ENCODE measurements around the gene TADA1.
"Not testable (repeated sequence)": the region's sequence is repeated elsewhere in the genome, so short reads cannot be mapped to it uniquely, and the experiment has no call there.

TADA1 gene

DNA sequence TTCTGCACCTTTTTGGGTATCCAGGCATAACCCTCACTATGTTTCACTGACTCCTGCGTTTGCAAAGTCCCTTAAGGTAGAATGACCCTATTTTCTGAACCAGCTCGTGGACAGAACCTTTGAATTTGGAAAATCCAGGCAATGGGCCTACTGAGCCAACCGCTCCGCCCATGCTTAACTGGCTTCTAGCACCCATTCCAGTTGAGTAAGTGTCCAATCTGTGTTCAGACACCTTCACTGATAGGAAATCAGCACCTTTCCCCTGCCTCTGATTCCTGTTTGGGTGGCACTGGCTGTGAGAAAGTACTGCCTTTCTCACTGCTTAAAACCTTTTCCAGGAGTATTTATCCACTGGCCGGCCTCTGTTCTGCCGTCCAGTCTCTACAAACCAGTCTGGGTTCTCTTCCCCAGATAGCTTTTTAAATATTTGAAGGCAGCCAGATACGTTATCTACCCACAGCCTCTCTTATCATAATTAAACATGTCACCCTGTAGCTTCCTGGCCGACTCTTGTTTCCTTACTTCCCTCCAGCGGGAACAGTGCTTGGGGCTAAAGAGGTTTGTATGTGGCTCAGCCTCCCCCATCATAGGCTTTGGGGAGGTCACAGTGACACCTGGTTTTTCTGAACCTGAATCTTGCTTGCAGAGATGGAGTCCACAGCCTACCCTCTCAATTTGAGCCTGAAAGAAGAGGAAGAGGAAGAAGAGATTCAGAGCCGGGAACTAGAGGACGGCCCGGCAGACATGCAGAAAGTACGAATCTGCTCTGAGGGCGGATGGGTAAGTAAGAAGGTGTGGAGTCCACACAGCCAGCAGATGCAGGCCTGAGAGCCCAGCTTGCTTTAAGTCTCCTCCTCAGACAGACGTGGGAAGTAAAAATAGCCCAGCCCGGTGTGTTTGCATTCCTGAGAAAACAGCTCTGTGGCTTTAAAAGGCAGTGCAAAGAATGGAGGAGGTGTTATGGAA is 35.5 kb downstream of the TADA1 start:
- DNase-seq = no peak

DNA sequence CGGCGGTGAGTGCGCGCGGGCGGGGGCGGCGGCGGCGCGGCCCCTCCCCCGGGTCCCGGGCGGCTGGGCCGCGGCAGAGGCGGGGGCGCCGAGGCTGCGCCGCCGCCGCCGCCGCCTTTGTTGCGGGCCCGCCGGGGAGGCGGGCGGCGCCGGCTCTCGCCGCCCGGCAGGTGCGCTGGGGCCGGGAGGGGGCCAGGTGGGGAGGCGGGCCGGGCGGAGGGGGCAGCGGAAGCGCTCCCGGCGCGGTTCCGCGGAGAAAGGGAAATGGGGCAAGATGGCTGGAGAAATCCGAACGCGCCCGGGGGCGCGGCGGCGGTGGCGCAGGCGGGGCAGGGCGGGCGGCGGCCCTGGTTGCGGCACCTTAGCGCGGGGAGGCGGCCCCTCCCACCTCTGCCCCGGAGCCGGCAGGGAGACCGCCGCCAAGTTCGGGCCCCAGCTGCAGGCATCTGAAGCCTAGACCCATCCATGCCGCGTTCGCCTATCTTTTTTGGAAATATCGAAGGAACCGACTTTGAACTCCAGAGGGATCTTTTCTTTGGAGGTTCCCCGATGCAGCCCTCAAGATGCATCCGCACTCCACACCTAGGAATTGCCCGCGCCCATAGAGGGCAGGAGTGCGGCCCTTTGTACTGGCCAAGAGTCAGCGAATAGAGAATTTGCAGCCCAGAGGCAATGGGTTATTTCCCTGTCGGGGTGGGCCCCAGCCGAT is 36.3 kb downstream of the TADA1 start:
- peak; percentile 65 to 76 for DNase-seq

DNA sequence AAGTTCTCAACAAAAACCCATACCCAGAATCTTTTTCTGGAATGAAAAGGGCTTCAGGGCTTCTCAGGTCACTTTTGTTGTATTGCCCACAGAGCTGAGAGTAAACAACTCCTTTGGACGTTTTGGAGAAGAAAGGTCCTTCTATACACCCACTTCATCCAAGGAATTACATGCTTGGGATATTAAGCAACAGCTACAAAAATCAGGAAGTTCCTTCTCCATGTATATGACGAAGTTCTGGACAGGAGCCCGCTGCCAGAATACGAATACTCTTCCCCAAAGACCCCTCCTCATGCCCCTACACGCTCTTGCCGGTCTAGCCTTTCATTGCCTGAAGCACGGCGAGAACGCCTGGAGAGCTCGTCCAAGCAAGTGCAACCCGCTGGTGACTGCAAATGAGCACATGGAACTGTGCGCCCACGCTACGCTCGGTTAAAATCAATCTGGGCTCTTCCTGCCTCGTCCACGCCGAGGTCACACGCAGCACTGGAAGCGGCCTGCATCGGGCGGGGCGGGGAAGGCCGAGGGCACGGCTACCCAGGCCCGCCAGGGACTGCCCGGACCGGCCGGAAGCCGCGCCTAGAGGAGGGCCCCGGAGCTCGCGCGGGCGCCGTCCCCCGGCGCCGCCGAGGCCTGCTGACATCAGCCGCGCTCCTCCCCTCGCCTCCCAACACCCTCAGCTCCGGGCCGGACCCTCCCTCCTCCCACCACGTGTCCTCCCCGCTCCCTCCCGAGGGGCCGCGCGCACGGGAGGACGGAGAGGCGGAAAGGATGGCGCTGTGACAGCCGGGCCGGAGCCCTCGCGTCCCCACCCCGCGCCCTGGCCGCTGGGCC is 37.1 kb downstream of the TADA1 start, which contains the start of gene POGK:
TSS of gene POGK (plus strand) at position 710 of the 834 bp plus-strand sequence. CDS start 1,482 bp downstream, outside the sequence.
- peak; percentile 94 to 96 for DNase-seq

DNA sequence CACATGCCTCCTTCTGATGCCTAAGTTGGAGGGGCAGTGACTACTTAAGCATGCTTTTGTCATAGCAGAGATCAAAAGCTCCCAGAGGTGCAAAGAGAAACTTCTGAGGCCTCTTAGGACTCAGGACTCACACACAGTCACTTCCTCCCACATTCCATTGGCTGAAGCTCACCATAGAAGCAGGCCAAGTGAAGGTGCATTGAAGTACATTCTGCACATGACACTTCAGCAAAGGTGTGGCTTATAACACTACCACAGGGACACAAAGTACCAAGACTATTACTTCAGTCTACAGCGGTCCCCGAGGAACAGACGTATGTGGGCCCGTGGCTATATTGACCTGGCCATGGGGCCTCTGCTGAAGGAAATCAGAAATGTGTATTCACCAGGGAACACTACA is 39.3 kb downstream of the TADA1 start:
- no peak for DNase-seq

DNA sequence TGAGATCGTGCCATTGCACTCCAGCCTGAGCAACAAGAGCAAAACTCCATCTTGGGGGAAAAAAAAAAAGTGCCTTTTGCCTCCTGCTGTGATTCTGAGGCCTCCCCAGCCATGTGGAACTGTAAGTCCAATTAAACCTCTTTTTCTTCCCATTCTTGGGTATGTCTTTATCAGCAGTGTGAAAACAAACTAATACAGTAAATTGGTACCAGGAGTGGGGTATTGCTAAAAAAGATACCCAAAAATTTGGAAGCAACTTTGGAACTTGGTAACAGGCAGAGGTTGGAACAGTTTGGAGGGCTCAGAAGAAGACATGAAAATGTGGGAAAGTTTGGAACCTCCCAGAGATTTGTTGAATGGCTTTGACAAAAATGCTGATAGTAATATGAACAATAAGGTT is 46.3 kb downstream of the TADA1 start:
- DNase-seq = not testable (repeated sequence)

- no peak for DNase-seq
Measured at GRCh38 chr1:166827426-166827825, 48.6 kb downstream of the TADA1 start.

DNA sequence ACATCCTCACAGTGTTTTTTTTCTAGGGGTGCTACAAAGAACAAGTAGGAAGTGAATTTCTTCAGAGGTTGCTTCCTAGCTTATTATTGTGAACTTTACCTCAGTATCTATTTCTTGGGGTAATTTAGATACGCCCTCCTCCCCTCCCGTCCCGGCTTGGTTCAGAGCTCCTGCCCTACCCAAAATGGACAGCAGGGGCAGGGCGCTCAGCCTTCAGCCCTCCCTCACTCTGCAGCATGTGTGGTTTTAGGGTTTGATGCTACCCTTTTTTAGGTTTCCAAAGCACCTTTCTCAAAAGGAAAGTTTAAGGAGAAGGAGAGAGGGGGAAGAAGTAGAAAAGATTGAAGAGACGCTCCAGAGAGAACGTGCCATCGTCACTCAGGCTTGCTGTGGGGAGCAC is 53.7 kb downstream of the TADA1 start:
- no peak for DNase-seq

GRCh38 chr1:166819974-166820373 is 56.1 kb downstream of the TADA1 start:
- no peak for DNase-seq

DNA sequence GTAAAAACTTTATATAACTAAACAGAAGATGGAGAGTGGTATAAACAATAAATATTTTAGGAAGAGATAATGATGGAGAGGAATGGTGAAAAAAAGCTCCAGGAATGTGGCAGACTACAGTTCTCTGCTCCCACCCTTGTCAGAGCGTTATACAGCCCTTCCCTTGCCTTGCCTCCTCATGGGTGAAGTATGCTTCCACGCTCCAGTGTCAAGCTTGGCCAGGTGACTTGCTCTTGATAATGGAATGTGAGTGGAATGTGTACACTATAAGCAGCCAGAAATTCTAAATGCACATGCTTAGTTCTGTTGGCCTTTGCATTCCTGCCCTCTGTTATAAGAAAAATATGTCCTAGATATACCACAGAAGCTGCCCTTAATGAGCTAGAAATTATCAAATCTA is 61.5 kb downstream of the TADA1 start:
- DNase-seq = no peak

DNA sequence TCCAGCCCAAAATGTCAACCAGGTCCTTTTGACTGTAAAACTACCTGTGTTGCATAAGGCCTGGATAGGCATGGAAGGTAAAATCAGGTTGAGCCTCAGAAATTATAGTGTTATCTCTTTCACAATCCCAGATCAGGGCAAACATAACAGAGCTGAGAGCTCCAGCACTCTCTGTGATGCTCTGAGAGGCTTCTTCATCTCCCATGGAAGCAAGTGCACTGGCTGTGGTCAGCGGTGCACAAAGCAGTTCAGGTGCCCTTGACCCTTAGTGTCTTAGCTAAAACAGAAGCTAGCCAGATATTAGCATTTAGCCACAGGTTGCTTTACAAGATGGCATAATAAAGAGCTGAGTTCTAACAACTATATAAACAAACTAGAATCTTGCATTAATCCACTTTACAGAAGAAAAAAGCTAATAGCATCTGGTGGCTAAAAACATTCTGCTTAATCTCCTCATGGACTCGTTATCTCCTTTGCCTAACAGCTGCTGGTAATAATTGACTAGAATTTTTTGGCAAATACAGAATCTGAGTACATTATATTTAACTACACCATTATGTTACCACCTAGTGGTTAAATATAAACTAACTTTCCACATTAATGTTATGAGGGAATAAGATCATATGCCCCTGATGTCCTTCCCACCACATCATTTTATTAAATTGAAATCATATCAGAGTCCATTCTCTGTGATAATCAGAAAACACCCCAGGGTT is 62.4 kb downstream of the TADA1 start:
- DNase-seq = no peak

DNA sequence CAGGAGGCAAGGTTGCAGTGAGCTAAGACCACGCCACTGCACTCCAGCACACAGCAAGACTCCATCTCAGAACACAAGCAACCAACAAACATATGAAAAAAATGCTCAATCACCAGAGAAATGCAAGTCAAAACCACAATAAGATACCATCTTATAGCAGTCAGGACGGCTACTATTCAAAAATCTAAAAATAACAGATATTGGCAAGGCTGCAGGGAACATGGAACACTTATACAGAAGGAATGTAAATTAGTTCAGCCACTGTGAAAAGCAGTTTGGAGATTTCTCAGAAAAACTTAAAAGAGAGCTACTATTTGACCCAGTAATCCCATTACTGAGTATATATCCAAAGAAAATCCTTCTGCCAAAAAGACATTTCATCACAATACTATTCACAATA is 64.4 kb downstream of the TADA1 start:
- no peak for DNase-seq

GRCh38 chr1:166808952-166809351 is 67.1 kb downstream of the TADA1 start:
- DNase-seq = no peak

Measured in NCI-H2081 (cell line).